Activated gamma-delta T cell (primary cell): ENCODE data around the gene NANOG.
"Not testable (repeated sequence)": the region's sequence is repeated elsewhere in the genome, so short reads cannot be mapped to it uniquely, and the experiment has no call there.

Source experiments
- DNase-seq: peaks from one replicate; lab custom pipeline; 2025; lab: John Stamatoyannopoulos, UW
- total RNA-seq, 2 donors: gene quantifications; one replicate each; lab custom pipeline; 2026; lab: John Stamatoyannopoulos, UW

The NANOG gene
- 0 reads per million in 2 donors for total RNA-seq

- DNase-seq = not testable (repeated sequence)
Observed at GRCh38 chr12:7788884-7789528, at the start of gene NANOG. NANOG (plus strand) TSS chr12:7789402; CDS start chr12:7789615, 213 bp downstream.

- no peak for DNase-seq
Observed at GRCh38 chr12:7747246-7747645, 42.0 kb upstream of the NANOG start, which contains the start of gene CLEC4C. CLEC4C (minus strand) TSS chr12:7747375; CDS start chr12:7747348, 27 bp downstream.

- no peak for DNase-seq
Observed at GRCh38 chr12:7748852-7749251, 40.4 kb upstream of the NANOG start.

- DNase-seq = no peak
Observed at GRCh38 chr12:7749442-7749841, 39.8 kb upstream of the NANOG start.

GRCh38 chr12:7750350-7750749 lies 38.9 kb upstream of the NANOG start:
- DNase-seq = no peak

- no peak for DNase-seq
Observed at GRCh38 chr12:7751394-7751793, 37.8 kb upstream of the NANOG start.

- DNase-seq = peak; percentile 10
Observed at GRCh38 chr12:7751941-7752922, 37.0 kb upstream of the NANOG start.

GRCh38 chr12:7755668-7756067 lies 33.5 kb upstream of the NANOG start:
- DNase-seq = not testable (repeated sequence)

GRCh38 chr12:7756993-7757392 lies 32.2 kb upstream of the NANOG start:
- DNase-seq = no peak

GRCh38 chr12:7758766-7759140 lies 30.4 kb upstream of the NANOG start:
- no peak for DNase-seq

- no peak for DNase-seq
Observed at GRCh38 chr12:7769999-7770398, 19.2 kb upstream of the NANOG start.

GRCh38 chr12:7781274-7781673 lies 7.9 kb upstream of the NANOG start:
- no peak for DNase-seq

- no peak for DNase-seq
Observed at GRCh38 chr12:7782055-7782454, 7.1 kb upstream of the NANOG start.

- not testable (repeated sequence) for DNase-seq
Observed at GRCh38 chr12:7783433-7783832, 5.8 kb upstream of the NANOG start.

GRCh38 chr12:7784701-7785100 lies 4.5 kb upstream of the NANOG start:
- no peak for DNase-seq

- DNase-seq = no peak
Observed at GRCh38 chr12:7787574-7788293, 1.5 kb upstream of the NANOG start.

- DNase-seq = no peak
Observed at GRCh38 chr12:7788294-7788660, 925 bp upstream of the NANOG start.

GRCh38 chr12:7793211-7793610 lies 4.0 kb downstream of the NANOG start:
- no peak for DNase-seq

GRCh38 chr12:7797269-7797668 lies 8.1 kb downstream of the NANOG start:
- not testable (repeated sequence) for DNase-seq

- no peak for DNase-seq
Observed at GRCh38 chr12:7797698-7798398, 8.6 kb downstream of the NANOG start.

- DNase-seq = not testable (repeated sequence)
Observed at GRCh38 chr12:7798750-7799308, 9.6 kb downstream of the NANOG start.
